IMR-90 (cell line): ENCODE measurements around the gene INAVA. TPM values are rescaled to one million over a fixed set of nuclear protein-coding genes. Genes with fewer than 3 reads are reported as not detected.

Source experiments
- ATAC-seq: fragments of 200-7000 bp; cut with Tn5 transposase; 2 replicates; pipeline ENCODE4 v1.9.1; 2020; ENCODE audit warnings: low read depth, mild to moderate bottlenecking, moderate library complexity
- BruUV-seq: library from RNA; stranded (reverse); fragments of 400-500 nt; replicated peaks from 2 replicates; lab custom pipeline; 2021; lab: Mats Ljungman, UMichigan
- CTCF ChIA-PET: fragments of 300-600 bp; formaldehyde crosslinking; extraction: SDS; loops from one replicate; lab custom pipeline; 2021; ENCODE audit warnings: antibody characterized with exemption; lab: Yijun Ruan, JAX
- POLR2A ChIA-PET: fragments of 300-600 bp; sonication (Branson Sonifier 250); formaldehyde crosslinking; loops from one replicate; lab custom pipeline; 2022; ENCODE audit warnings: antibody characterized with exemption; ENCODE audit not compliant: unreplicated experiment; lab: Charles Lee
- DNase-seq: peaks from one replicate; pipeline ENCODE4 v3.0.0; 2013
- H2AFZ ChIP-seq: replicated peaks from 2 replicates; pipeline ENCODE3; 2013; ENCODE audit warnings: low read length, mild to moderate bottlenecking; ENCODE audit not compliant: poor library complexity
- H2AK5ac ChIP-seq: 2 replicates; pipeline ENCODE4 v1.6.1; 2013; ENCODE audit warnings: low read depth, low read length, inconsistent platforms
- H2AK9ac ChIP-seq: replicated peaks from 2 replicates; pipeline ENCODE3; 2013; ENCODE audit warnings: mild to moderate bottlenecking, low read depth, low read length, moderate library complexity; ENCODE audit not compliant: poor library complexity
- H2BK120ac ChIP-seq: 2 replicates; pipeline ENCODE4 v1.6.1; 2013; ENCODE audit warnings: low read depth, low read length, inconsistent platforms
- H2BK15ac ChIP-seq: 3 replicates; pipeline ENCODE4 v1.6.1; 2013; ENCODE audit warnings: low read depth, low read length, inconsistent platforms
- H2BK20ac ChIP-seq: 2 replicates; pipeline ENCODE4 v1.6.1; 2013; ENCODE audit warnings: low read depth, mild to moderate bottlenecking, inconsistent platforms, low read length, moderate library complexity
- H2BK5ac ChIP-seq: 2 replicates; pipeline ENCODE4 v1.6.1; 2013; ENCODE audit warnings: mild to moderate bottlenecking, low read depth, low read length, inconsistent platforms; ENCODE audit not compliant: poor library complexity, severe bottlenecking
- H3K14ac ChIP-seq: replicated peaks from 2 replicates; pipeline ENCODE4 v1.6.1; 2013; ENCODE audit warnings: low read depth, low read length, inconsistent platforms
- H3K18ac ChIP-seq: 2 replicates; pipeline ENCODE4 v1.6.1; 2013; ENCODE audit warnings: low read depth, low read length, control low read depth
- H3K23ac ChIP-seq: 2 replicates; pipeline ENCODE4 v1.6.1; 2013; ENCODE audit warnings: low read depth, low read length, inconsistent platforms
- H3K27ac ChIP-seq: 2 replicates; pipeline ENCODE4 v1.5.1; 2013; ENCODE audit warnings: mild to moderate bottlenecking, control low read depth, low read length; ENCODE audit not compliant: insufficient read depth
- H3K27me3 ChIP-seq: 2 replicates; pipeline ENCODE4 v1.6.1; 2013; ENCODE audit warnings: low read length; ENCODE audit not compliant: control insufficient read depth, insufficient read depth
- H3K36me3 ChIP-seq: 2 replicates; pipeline ENCODE4 v1.6.1; 2013; ENCODE audit warnings: low read length, mixed read lengths; ENCODE audit not compliant: control insufficient read depth, insufficient read depth
- H3K4ac ChIP-seq: 2 replicates; pipeline ENCODE4 v1.6.1; 2013; ENCODE audit warnings: low read depth, low read length, inconsistent platforms
- H3K4me1 ChIP-seq: 2 replicates; pipeline ENCODE4 v1.6.1; 2013; ENCODE audit warnings: low read length, mixed read lengths; ENCODE audit not compliant: control insufficient read depth, insufficient read depth
- H3K4me2 ChIP-seq: 2 replicates; pipeline ENCODE4 v1.6.1; 2013; ENCODE audit warnings: low read depth, mild to moderate bottlenecking, control low read depth, low read length, moderate library complexity
- H3K4me3 ChIP-seq: 2 replicates; pipeline ENCODE4 v1.5.1; 2013; ENCODE audit warnings: low read depth, mild to moderate bottlenecking, control low read depth, low read length, moderate library complexity; ENCODE audit not compliant: insufficient read depth
- H3K56ac ChIP-seq: 2 replicates; pipeline ENCODE4 v1.6.1; 2013; ENCODE audit warnings: low read length, inconsistent platforms; ENCODE audit not compliant: insufficient read depth; ENCODE audit errors: extremely low read depth
- H3K79me1 ChIP-seq, 2 experiments: 2 replicates each; pipeline ENCODE4 v1.6.1; 2013; ENCODE audit warnings: low read length in 2 of 2, inconsistent platforms in 1 of 2, low read depth in 1 of 2
- H3K9ac ChIP-seq: 2 replicates; pipeline ENCODE4 v1.6.1; 2013; ENCODE audit warnings: low read depth, low read length, control low read depth
- H3K9me1 ChIP-seq: 2 replicates; pipeline ENCODE4 v1.6.1; 2013; ENCODE audit warnings: low read length, inconsistent platforms; ENCODE audit not compliant: insufficient read depth
- H3K9me3 ChIP-seq: 2 replicates; pipeline ENCODE4 v1.6.1; 2013; ENCODE audit warnings: low read length; ENCODE audit not compliant: control insufficient read depth, insufficient read depth
- H4K20me1 ChIP-seq: 2 replicates; pipeline ENCODE4 v1.6.1; 2013; ENCODE audit warnings: low read length, inconsistent platforms; ENCODE audit not compliant: insufficient read depth
- H4K5ac ChIP-seq: 2 replicates; pipeline ENCODE4 v1.6.1; 2013; ENCODE audit warnings: mild to moderate bottlenecking, low read depth, low read length, control low read depth
- H4K8ac ChIP-seq, 2 experiments: 2 replicates each; pipeline ENCODE4 v1.6.1; 2013; ENCODE audit warnings: low read depth in 2 of 2, low read length in 2 of 2, control low read depth in 1 of 2, inconsistent platforms in 1 of 2
- H4K91ac ChIP-seq: 2 replicates; pipeline ENCODE4 v1.6.1; 2013; ENCODE audit warnings: low read depth, low read length, inconsistent platforms; ENCODE audit not compliant: insufficient read depth
- CEBPB ChIP-seq: IDR thresholded peaks from 2 replicates; pipeline ENCODE4 v1.6.1; 2012; ENCODE audit warnings: low read depth, low read length, improper control_type of control experiment
- FOS ChIP-seq: fragments of 150-350 bp; IDR thresholded peaks from 2 replicates; pipeline ENCODE4 v1.6.1; 2016; ENCODE audit warnings: low read depth, low read length
- MAFK ChIP-seq: IDR thresholded peaks from 2 replicates; pipeline ENCODE4 v1.6.1; 2012; ENCODE audit warnings: low read depth, low read length, improper control_type of control experiment
- MAZ ChIP-seq: IDR thresholded peaks from 2 replicates; pipeline ENCODE4 v1.6.1; 2012; ENCODE audit warnings: low read depth, mild to moderate bottlenecking, low read length, improper control_type of control experiment, moderate library complexity, borderline replicate concordance
- MXI1 ChIP-seq: IDR thresholded peaks from 2 replicates; pipeline ENCODE4 v1.6.1; 2012; ENCODE audit warnings: low read depth, mild to moderate bottlenecking, low read length, moderate library complexity, borderline replicate concordance
- NFE2L2 ChIP-seq: fragments of 150-350 bp; IDR thresholded peaks from 2 replicates; pipeline ENCODE4 v1.6.1; 2016; ENCODE audit warnings: low read depth, mild to moderate bottlenecking, low read length
- RAD21 ChIP-seq: IDR thresholded peaks from 2 replicates; pipeline ENCODE4 v1.6.1; 2012; ENCODE audit warnings: low read length, improper control_type of control experiment
- RCOR1 ChIP-seq: IDR thresholded peaks from 2 replicates; pipeline ENCODE4 v1.6.1; 2012; ENCODE audit warnings: mild to moderate bottlenecking, low read length, improper control_type of control experiment; ENCODE audit not compliant: insufficient replicate concordance
- RFX5 ChIP-seq: IDR thresholded peaks from 2 replicates; pipeline ENCODE4 v1.8.0; 2012; ENCODE audit warnings: low read depth, mild to moderate bottlenecking, low read length, moderate library complexity
- WGBS, 2 experiments: methylation state at CpG; one replicate each; pipeline versions ENCODE4 v1.1.5 to v1.1.7; 2013; ENCODE audit warnings: missing lambda C conversion rate in 2 of 2; ENCODE audit not compliant: insufficient read length in 1 of 2; ENCODE audit errors: extremely low coverage in 2 of 2; 5-methylcytosine and 5-hydroxymethylcytosine counted together
- dilution Hi-C: fragments of 300-500 bp; cut with HindIII; formaldehyde crosslinking; loops from one replicate; pipeline ENCODE4 v1.14.3; 2018; ENCODE audit warnings: low sequenced_read_pairs; ENCODE audit not compliant: unreplicated experiment
- in situ Hi-C: fragments of 300-500 bp; cut with MboI; formaldehyde crosslinking; loops from 3 replicates; pipeline ENCODE4 v1.14.3; 2019; ENCODE audit warnings: low sequenced_read_pairs, inconsistent platforms, mixed read lengths
- intact Hi-C: fragments of 100-400 bp; cut with micrococcal nuclease; formaldehyde crosslinking; loops from 2 replicates; pipeline ENCODE4 v1.10.0; 2022
- polyA plus RNA-seq, 3 experiments: library from polyadenylated mRNA; depleted of rRNA; stranded (reverse); fragments of >200 nt; gene quantifications; 2 replicates each; pipeline ENCODE4 v1.2.3, GENCODE V29; 2012; ENCODE audit warnings: low replicate concordance in 1 of 3
- total RNA-seq: library from RNA; depleted of rRNA; stranded (reverse); fragments of >200 nt; gene quantifications from 2 replicates; pipeline ENCODE4 v1.2.3, GENCODE V29; 2012
- TF ChIP-seq, protein P1 (sequence below): conservative IDR thresholded peaks from 2 replicates; pipeline ENCODE4 v1.5.1; 2012; ENCODE audit warnings: mild to moderate bottlenecking, low read depth, low read length, improper control_type of control experiment

The INAVA gene
- total and polyA plus RNA-seq, 2 of the 4 experiments (the other 2 are of a cell fraction), result under 0.01 to 0.07 TPM

DNA sequence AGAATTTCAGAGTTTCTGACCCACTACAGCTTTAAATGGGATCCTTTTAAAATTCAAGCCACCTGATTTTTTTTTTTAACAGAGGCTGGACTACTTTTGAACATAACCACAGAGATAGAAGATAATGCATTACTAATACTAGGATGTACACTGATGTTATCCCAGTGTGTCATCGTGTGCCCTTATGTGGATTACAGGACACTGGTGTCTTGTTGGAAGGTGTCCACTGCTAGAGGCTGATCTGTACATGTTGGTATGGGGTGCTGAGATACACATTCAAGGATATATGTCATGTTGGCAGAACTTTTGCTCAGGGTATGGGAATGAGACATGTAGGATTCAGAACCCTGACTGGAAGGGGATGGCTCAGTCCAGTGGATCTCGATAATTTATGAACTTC, 56.3 kb downstream of the INAVA start:
- no peaks in the 10 kb centered on the region for H3K79me1 ChIP-seq
- H2AFZ ChIP-seq, result no peak overlapping the region
- peaks cover 26% of the 10 kb centered on the region for H3K27me3 ChIP-seq
- no peak overlapping the region for H4K8ac ChIP-seq
- H3K56ac ChIP-seq, result no peak overlapping the region
- DNase-seq (peak; percentile 7), ATAC-seq (no peak)
- POLR2A ChIA-PET, result no interaction called here
- no peak overlapping the region for H2AK5ac ChIP-seq
- BruUV-seq, result no TSS peak
- H3K9me1 ChIP-seq, result no peaks in the 10 kb centered on the region
- no peak overlapping the region for H2BK120ac ChIP-seq
- no peak overlapping the region for H3K4me3 ChIP-seq
- H3K27ac ChIP-seq, result no peak overlapping the region
- intact Hi-C loops (no loop called here), dilution Hi-C loops (no loop called here), in situ Hi-C loops (no loop called here)
- H2BK15ac ChIP-seq, result no peak overlapping the region
- H3K14ac ChIP-seq, result no peak overlapping the region
- no peaks in the 10 kb centered on the region for H3K36me3 ChIP-seq
- CTCF ChIA-PET, result interaction anchor here (0.7 to 1.0 kb wide), 2 partner anchors 21 to 77 kb away, joined by 3 to 4 read pairs; no protein-coding TSS in a partner anchor
- no peak overlapping the region for H3K4me2 ChIP-seq
- no peak overlapping the region for H3K4ac ChIP-seq
- H2AK9ac ChIP-seq, result no peak overlapping the region
- no peaks in the 10 kb centered on the region for H4K20me1 ChIP-seq
- H3K4me1 ChIP-seq, result no peaks in the 10 kb centered on the region
- no peak overlapping the region for H2BK5ac ChIP-seq
- TF ChIP-seq RFX5 (no peak), RCOR1 (no peak), RAD21 (no peak), NFE2L2 (no peak), FOS (no peak), MAFK (no peak), MAZ (no peak), MXI1 (no peak), CEBPB (no peak)
- TF ChIP-seq, protein P1, sequence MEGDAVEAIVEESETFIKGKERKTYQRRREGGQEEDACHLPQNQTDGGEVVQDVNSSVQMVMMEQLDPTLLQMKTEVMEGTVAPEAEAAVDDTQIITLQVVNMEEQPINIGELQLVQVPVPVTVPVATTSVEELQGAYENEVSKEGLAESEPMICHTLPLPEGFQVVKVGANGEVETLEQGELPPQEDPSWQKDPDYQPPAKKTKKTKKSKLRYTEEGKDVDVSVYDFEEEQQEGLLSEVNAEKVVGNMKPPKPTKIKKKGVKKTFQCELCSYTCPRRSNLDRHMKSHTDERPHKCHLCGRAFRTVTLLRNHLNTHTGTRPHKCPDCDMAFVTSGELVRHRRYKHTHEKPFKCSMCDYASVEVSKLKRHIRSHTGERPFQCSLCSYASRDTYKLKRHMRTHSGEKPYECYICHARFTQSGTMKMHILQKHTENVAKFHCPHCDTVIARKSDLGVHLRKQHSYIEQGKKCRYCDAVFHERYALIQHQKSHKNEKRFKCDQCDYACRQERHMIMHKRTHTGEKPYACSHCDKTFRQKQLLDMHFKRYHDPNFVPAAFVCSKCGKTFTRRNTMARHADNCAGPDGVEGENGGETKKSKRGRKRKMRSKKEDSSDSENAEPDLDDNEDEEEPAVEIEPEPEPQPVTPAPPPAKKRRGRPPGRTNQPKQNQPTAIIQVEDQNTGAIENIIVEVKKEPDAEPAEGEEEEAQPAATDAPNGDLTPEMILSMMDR, result no peak
- 57% methylated on average over 1 of the region's 2 CpGs; no CpG with 5 or more reads in 1 of the 2 experiments for WGBS, 2 experiments
- no peak overlapping the region for H4K91ac ChIP-seq
- no peak overlapping the region for H4K5ac ChIP-seq
- H3K18ac ChIP-seq, result no peak overlapping the region
- peaks cover 7% of the 10 kb centered on the region for H3K9me3 ChIP-seq
- no peak overlapping the region for H3K23ac ChIP-seq
- H3K9ac ChIP-seq, result no peak overlapping the region
- H2BK20ac ChIP-seq, result no peak overlapping the region
